Measurements from ENCODE around the gene ACSL1.
A peak's percentile ranks its signal among the peaks of the same experiment; 100 is the strongest.

The ACSL1 gene

GRCh38 chr4:184807256-184807655 lies 18.5 kb downstream of the ACSL1 start:
- ChIA-PET POLR2A (no interaction called here), CTCF (interaction anchor here (0.7 kb wide), 1 partner anchor 171 kb away, joined by 3 read pairs; no protein-coding TSS in a partner anchor)
- H3K4me1 ChIP-seq (ENCODE audit: control insufficient read depth, insufficient read depth, low read length): peaks cover 9% of the 10 kb centered on the region
- H3K9me3 ChIP-seq (ENCODE audit: control insufficient read depth, insufficient read depth, low read depth, low read length): no peaks in the 10 kb centered on the region
- no peak overlapping the region for H3K27ac ChIP-seq (ENCODE audit: extremely low read depth, low read depth, low read length)
- TF ChIP-seq ZNF423 (tag by site-specific recombination; IDR thresholded peaks at IDR 0.05) (no peak), ZNF571 (tag by site-specific recombination; IDR thresholded peaks at IDR 0.05) (no peak)
- H3K36me3 ChIP-seq (ENCODE audit: control insufficient read depth in 2 of 2, insufficient read depth in 1 of 2, low read length in 2 of 2): no peaks in the 10 kb centered on the region
- H3K4me3 ChIP-seq (ENCODE audit: low read depth, low read length): no peak overlapping the region

GRCh38 chr4:184806711-184807110 lies 19.1 kb downstream of the ACSL1 start:
- no peak overlapping the region for H3K4me3 ChIP-seq (ENCODE audit: low read depth, low read length)
- POLR2A ChIA-PET: no interaction called here
- H3K4me1 ChIP-seq (ENCODE audit: control insufficient read depth, insufficient read depth, low read length): peaks cover 6% of the 10 kb centered on the region; the same call in 1 of the 2 replicates
- no peaks in the 10 kb centered on the region for H3K36me3 ChIP-seq (ENCODE audit: control insufficient read depth in 2 of 2, insufficient read depth in 1 of 2, low read length in 2 of 2)
- CTCF ChIA-PET: interaction anchor here (0.7 kb wide), 1 partner anchor 171 kb away, joined by 3 read pairs; no protein-coding TSS in a partner anchor
- H3K9me3 ChIP-seq (ENCODE audit: control insufficient read depth, insufficient read depth, low read depth, low read length): no peaks in the 10 kb centered on the region
- H3K27ac ChIP-seq (ENCODE audit: extremely low read depth, low read depth, low read length): no peak overlapping the region
- no peak for TF ChIP-seq YY1 (tag by site-specific recombination; IDR thresholded peaks at IDR 0.05)
- no peak for TF ChIP-seq ZNF423 (tag by site-specific recombination; IDR thresholded peaks at IDR 0.05)
- no peak for TF ChIP-seq ZNF146 (tag by site-specific recombination; IDR thresholded peaks at IDR 0.05)
- no peak for TF ChIP-seq ZNF529 (tag by site-specific recombination; IDR thresholded peaks at IDR 0.05; ENCODE audit: insufficient replicate concordance)

- H3K4me1 ChIP-seq (ENCODE audit: control insufficient read depth, insufficient read depth, low read length): peaks cover 6% of the 10 kb centered on the region; the same call in 1 of the 2 replicates
- no peaks in the 10 kb centered on the region for H3K36me3 ChIP-seq (ENCODE audit: control insufficient read depth in 2 of 2, insufficient read depth in 1 of 2, low read length in 2 of 2)
- POLR2A ChIA-PET: no interaction called here
- H3K9me3 ChIP-seq (ENCODE audit: control insufficient read depth, insufficient read depth, low read depth, low read length): no peaks in the 10 kb centered on the region
- CTCF ChIA-PET: no interaction called here
- no peak overlapping the region for H3K27ac ChIP-seq (ENCODE audit: extremely low read depth, low read depth, low read length)
- no peak overlapping the region for H3K4me3 ChIP-seq (ENCODE audit: low read depth, low read length)
- no peak for TF ChIP-seq OVOL3 (tag by site-specific recombination; IDR thresholded peaks at IDR 0.05)
Measured at GRCh38 chr4:184806229-184806550, 19.6 kb downstream of the ACSL1 start.

- Histone ChIP-seq H3K27ac (ENCODE audit: extremely low read depth, low read depth, low read length) (no peak overlapping the region), H3K36me3 (ENCODE audit: control insufficient read depth in 2 of 2, insufficient read depth in 1 of 2, low read length in 2 of 2) (no peaks in the 10 kb centered on the region), H3K4me1 (ENCODE audit: control insufficient read depth, insufficient read depth, low read length) (peaks cover 6% of the 10 kb centered on the region; the same call in 1 of the 2 replicates), H3K9me3 (ENCODE audit: control insufficient read depth, insufficient read depth, low read depth, low read length) (no peaks in the 10 kb centered on the region), H3K4me3 (ENCODE audit: low read depth, low read length) (no peak overlapping the region)
- ChIA-PET CTCF (no interaction called here), POLR2A (no interaction called here)
- TF ChIP-seq ZNF776 (tag by site-specific recombination; IDR thresholded peaks at IDR 0.05; ENCODE audit: borderline replicate concordance) (no peak), ZNF16 (tag by site-specific recombination; IDR thresholded peaks at IDR 0.05; ENCODE audit: low read depth) (no peak), ZNF423 (tag by site-specific recombination; IDR thresholded peaks at IDR 0.05) (no peak), ZXDB (tag by site-specific recombination; IDR thresholded peaks at IDR 0.05) (no peak), ZNF311 (tag by site-specific recombination; IDR thresholded peaks at IDR 0.05; ENCODE audit: borderline replicate concordance) (no peak), ZBTB8A (tag by site-specific recombination; IDR thresholded peaks at IDR 0.05) (peak; percentile 29; the same call in 1 of the 2 replicates), ZNF175 (tag by site-specific recombination; IDR thresholded peaks at IDR 0.05) (no peak)
Measured at GRCh38 chr4:184805462-184806228, 20.1 kb downstream of the ACSL1 start.

- Histone ChIP-seq H3K9me3 (ENCODE audit: control insufficient read depth, insufficient read depth, low read depth, low read length) (no peaks in the 10 kb centered on the region), H3K4me1 (ENCODE audit: control insufficient read depth, insufficient read depth, low read length) (peaks cover 6% of the 10 kb centered on the region; the same call in 1 of the 2 replicates), H3K27ac (ENCODE audit: extremely low read depth, low read depth, low read length) (no peak overlapping the region), H3K4me3 (ENCODE audit: low read depth, low read length) (no peak overlapping the region), H3K36me3 (ENCODE audit: control insufficient read depth in 2 of 2, insufficient read depth in 1 of 2, low read length in 2 of 2) (no peaks in the 10 kb centered on the region)
- ChIA-PET CTCF (no interaction called here), POLR2A (no interaction called here)
- no peak for TF ChIP-seq WT1 (tag by site-specific recombination; IDR thresholded peaks at IDR 0.05)
- no peak for TF ChIP-seq ZNF416 (tag by site-specific recombination; IDR thresholded peaks at IDR 0.05)
- TF ChIP-seq ZNF521 (tag by site-specific recombination; IDR thresholded peaks at IDR 0.05): no peak
- no peak for TF ChIP-seq ZNF548 (tag by site-specific recombination; IDR thresholded peaks at IDR 0.05)
- no peak for TF ChIP-seq ZSCAN16 (tag by site-specific recombination; IDR thresholded peaks at IDR 0.05)
- TF ChIP-seq ZNF843 (tag by site-specific recombination; IDR thresholded peaks at IDR 0.05): no peak
- no peak for TF ChIP-seq BCL11B (tag by site-specific recombination; IDR thresholded peaks at IDR 0.05; ENCODE audit: low read depth)
- no peak for TF ChIP-seq ZNF701 (tag by site-specific recombination; IDR thresholded peaks at IDR 0.05)
- TF ChIP-seq ZNF473 (tag by site-specific recombination; IDR thresholded peaks at IDR 0.05): no peak
- no peak for TF ChIP-seq ZNF16 (tag by site-specific recombination; IDR thresholded peaks at IDR 0.05; ENCODE audit: low read depth)
- no peak for TF ChIP-seq ZNF514 (tag by site-specific recombination; IDR thresholded peaks at IDR 0.05)
- TF ChIP-seq SCRT1 (tag by site-specific recombination; IDR thresholded peaks at IDR 0.05; ENCODE audit: borderline replicate concordance): no peak
- TF ChIP-seq ZNF530 (tag by site-specific recombination; IDR thresholded peaks at IDR 0.05; ENCODE audit: low read depth): no peak
Measured at GRCh38 chr4:184804621-184805020, 21.1 kb downstream of the ACSL1 start.

All from HEK293 (cell line).